ENCODE data around the gene CUL1. TPM values are rescaled to one million over a fixed set of nuclear protein-coding genes. Genes with fewer than 3 reads are reported as not detected.

CUL1 gene
- total and polyA plus RNA-seq, 4 experiments from 2014 or later: 45.3 to 66.8 (median 65.7) TPM

DNA sequence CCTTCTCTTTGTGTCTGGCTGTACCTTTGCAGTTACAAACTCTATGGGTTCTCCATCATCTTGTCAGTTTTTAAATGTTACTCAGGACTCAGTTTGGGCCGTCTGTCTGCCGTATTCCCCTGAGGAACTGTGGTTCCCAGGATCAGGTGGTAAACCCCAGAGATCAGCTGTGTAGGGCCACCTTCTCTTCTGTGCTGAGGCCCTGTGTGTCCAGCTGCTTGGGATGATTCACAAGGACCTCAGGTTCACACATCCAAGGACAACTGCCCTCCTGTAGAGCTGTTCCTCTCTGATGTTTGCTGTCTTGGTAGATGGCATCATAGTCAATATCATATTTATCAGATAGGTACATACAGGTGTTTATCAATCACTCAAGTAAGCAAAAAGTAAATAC lies 24.5 kb downstream of the CUL1 start:
- no peaks in the 10 kb centered on the region for H3K9me3 Mint-ChIP-seq
- no peaks in the 10 kb centered on the region for H3K27me3 Mint-ChIP-seq
- no peaks in the 10 kb centered on the region for H3K9me3 ChIP-seq (ENCODE audit: control insufficient read depth in 1 of 2, low read length in 2 of 2)
- peak overlapping the region in 6 of 8 donors; percentile 7 to 73 (median 37) for H3K4me3 Mint-ChIP-seq
- ChIA-PET CTCF (ENCODE audit: partially characterized antibody) (interaction anchor here (0.5 to 1.1 kb wide), 2 partner anchors 20 to 218 kb away, joined by 3 read pairs; no protein-coding TSS in a partner anchor), POLR2A (ENCODE audit: partially characterized antibody) (interaction anchor here (1.6 kb wide), 1 partner anchor 25 kb away, joined by 8 read pairs; the partner anchor contains the start of gene CUL1)
- no peak overlapping the region for H3K27ac ChIP-seq (ENCODE audit: low read depth, low read length)
- peak overlapping the region in 2 of 7 donors; percentile 25 to 76 for H3K27ac Mint-ChIP-seq
- H3K4me3 ChIP-seq (ENCODE audit: low read length in 2 of 2): no peak overlapping the region
- H3K36me3 ChIP-seq (ENCODE audit: insufficient read depth, low read length): no peaks in the 10 kb centered on the region
- peaks cover 1 to 6% of the 10 kb centered on the region in 2 donors for H3K36me3 Mint-ChIP-seq
- no peak for DNase-seq
- peaks cover 90% of the 10 kb centered on the region for H3K4me1 ChIP-seq (ENCODE audit: insufficient read depth, low read length)
- no peaks in the 10 kb centered on the region for H3K27me3 ChIP-seq (ENCODE audit: insufficient read depth, low read length)
- peaks cover 69 to 95% (median 83%) of the 10 kb centered on the region in 4 donors for H3K4me1 Mint-ChIP-seq
- intact Hi-C loops (cut with micrococcal nuclease): no loop called here

- Mint-ChIP-seq H3K36me3 (peaks cover 1 to 6% of the 10 kb centered on the region in 2 donors), H3K27ac (no peak overlapping the region), H3K9me3 (no peaks in the 10 kb centered on the region), H3K4me1 (peaks cover 66 to 92% (median 80%) of the 10 kb centered on the region in 4 donors), H3K27me3 (no peaks in the 10 kb centered on the region), H3K4me3 (no peak overlapping the region)
- peaks cover 90% of the 10 kb centered on the region for H3K4me1 ChIP-seq (ENCODE audit: insufficient read depth, low read length)
- ChIA-PET POLR2A (ENCODE audit: partially characterized antibody) (interaction anchor here (1.1 to 1.6 kb wide), 2 partner anchors 25 to 50 kb away, joined by 4 to 8 read pairs; partner anchors contain the start of gene CUL1), CTCF (ENCODE audit: partially characterized antibody) (interaction anchor here (0.7 to 1.2 kb wide), 2 partner anchors 43 to 239 kb away, joined by 3 read pairs; no protein-coding TSS in a partner anchor)
- H3K27ac ChIP-seq (ENCODE audit: low read depth, low read length): no peak overlapping the region
- H3K4me3 ChIP-seq (ENCODE audit: low read length in 2 of 2): no peak overlapping the region
- DNase-seq: no peak
- no peaks in the 10 kb centered on the region for H3K27me3 ChIP-seq (ENCODE audit: insufficient read depth, low read length)
- H3K36me3 ChIP-seq (ENCODE audit: insufficient read depth, low read length): no peaks in the 10 kb centered on the region
- no peaks in the 10 kb centered on the region for H3K9me3 ChIP-seq (ENCODE audit: control insufficient read depth in 1 of 2, low read length in 2 of 2)
- intact Hi-C loops (cut with micrococcal nuclease): no loop called here
These were observed 25.1 kb downstream of the CUL1 start for GRCh38 chr7:148723846-148724245.

DNA sequence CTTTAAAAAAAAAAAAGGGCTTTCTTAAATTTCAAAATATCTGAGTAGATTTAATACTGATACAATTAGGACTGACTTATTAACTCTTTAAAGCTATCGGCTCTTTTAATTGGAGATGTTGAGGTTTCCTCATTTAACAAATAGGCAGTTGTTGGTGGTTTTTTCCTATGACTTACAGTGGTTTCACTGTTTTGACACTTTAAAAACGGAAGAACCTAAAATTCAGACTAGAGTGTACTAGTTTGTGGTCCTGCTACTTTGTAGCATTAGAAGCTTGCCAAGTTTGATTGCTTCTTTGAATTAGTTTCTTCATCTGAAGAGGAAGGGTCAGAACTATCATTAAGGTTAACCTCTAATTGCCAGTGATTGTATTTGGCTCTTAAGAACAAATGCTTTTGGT lies 27.7 kb downstream of the CUL1 start:
- H3K4me3 Mint-ChIP-seq: peak overlapping the region in 2 of 8 donors; percentile 35 to 54

DNA sequence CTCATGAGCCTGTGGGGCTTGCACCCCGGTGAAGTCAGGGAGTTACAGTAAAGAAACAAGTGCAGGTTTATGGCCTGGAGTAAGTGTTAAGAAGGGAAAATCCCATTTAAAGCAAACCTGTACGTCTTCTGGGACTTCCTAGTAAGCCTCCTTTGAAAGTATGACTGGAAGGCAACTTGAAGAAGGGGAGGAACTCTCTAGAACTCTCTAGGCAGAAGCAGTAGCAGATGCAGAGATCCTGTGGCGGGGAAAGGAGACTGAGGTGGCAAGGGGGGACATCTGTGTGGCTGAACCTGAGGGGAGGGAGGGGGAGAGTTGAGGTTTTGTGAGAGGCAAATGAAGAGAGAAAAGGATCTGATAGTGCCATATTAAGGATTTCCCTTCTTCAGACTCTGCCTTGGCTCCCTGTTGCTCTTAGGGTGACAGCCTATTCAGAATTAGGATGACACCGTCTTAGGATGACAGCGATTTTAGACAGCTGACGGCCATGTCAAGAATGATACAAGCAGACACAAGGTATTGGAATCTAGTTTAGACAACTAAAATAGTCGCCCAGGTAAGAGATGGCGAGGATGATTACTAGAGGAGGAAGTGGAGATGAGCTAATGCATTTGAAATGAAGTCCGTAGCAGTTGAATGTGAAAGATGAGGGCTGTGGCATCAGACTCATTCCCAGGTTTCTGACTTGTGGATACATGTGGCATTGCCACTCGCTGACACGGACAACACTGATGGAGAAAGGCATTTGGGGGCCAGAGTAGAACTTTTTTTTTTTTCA lies 29.0 kb downstream of the CUL1 start:
- Mint-ChIP-seq H3K27ac (peak overlapping the region; percentile 24 to 90 (median 35)), H3K4me3 (peak overlapping the region in 5 of 8 donors; percentile 0 to 59 (median 11)), H3K9me3 (no peaks in the 10 kb centered on the region), H3K4me1 (peaks cover 52 to 78% (median 62%) of the 10 kb centered on the region in 4 donors), H3K27me3 (no peaks in the 10 kb centered on the region), H3K36me3 (peaks cover 14 to 23% of the 10 kb centered on the region in 2 donors)
- Histone ChIP-seq H3K36me3 (ENCODE audit: insufficient read depth, low read length) (peaks cover 7% of the 10 kb centered on the region), H3K9me3 (ENCODE audit: control insufficient read depth in 1 of 2, low read length in 2 of 2) (no peaks in the 10 kb centered on the region), H3K4me1 (ENCODE audit: insufficient read depth, low read length) (peaks cover 54% of the 10 kb centered on the region), H3K27ac (ENCODE audit: low read depth, low read length) (no peak overlapping the region), H3K4me3 (ENCODE audit: low read length in 2 of 2) (no peak overlapping the region), H3K27me3 (ENCODE audit: insufficient read depth, low read length) (no peaks in the 10 kb centered on the region)
- intact Hi-C loops (cut with micrococcal nuclease): no loop called here
- POLR2A ChIA-PET (ENCODE audit: partially characterized antibody): no interaction called here
- CTCF ChIA-PET (ENCODE audit: partially characterized antibody): no interaction called here
- DNase-seq: no peak

More for the DNA sequence above, 27.7 kb downstream of the CUL1 start:
- H3K4me1 Mint-ChIP-seq: peaks cover 56 to 80% (median 68%) of the 10 kb centered on the region in 4 donors
- peaks cover 67% of the 10 kb centered on the region for H3K4me1 ChIP-seq (ENCODE audit: insufficient read depth, low read length)
- peaks cover under 1% of the 10 kb centered on the region for H3K36me3 ChIP-seq (ENCODE audit: insufficient read depth, low read length)
- H3K9me3 Mint-ChIP-seq: no peaks in the 10 kb centered on the region
- no peak overlapping the region for H3K27ac Mint-ChIP-seq
- POLR2A ChIA-PET (ENCODE audit: partially characterized antibody): interaction anchor here (0.7 to 1.2 kb wide), 2 partner anchors 28 to 89 kb away, joined by 4 to 6 read pairs; partner anchors contain the start of gene CUL1
- H3K36me3 Mint-ChIP-seq: peaks cover 9 to 12% of the 10 kb centered on the region in 2 donors
- no peaks in the 10 kb centered on the region for H3K9me3 ChIP-seq (ENCODE audit: control insufficient read depth in 1 of 2, low read length in 2 of 2)
- H3K4me3 ChIP-seq (ENCODE audit: low read length in 2 of 2): no peak overlapping the region
- H3K27ac ChIP-seq (ENCODE audit: low read depth, low read length): no peak overlapping the region
- no peaks in the 10 kb centered on the region for H3K27me3 Mint-ChIP-seq
- intact Hi-C loops (cut with micrococcal nuclease): no loop called here
- DNase-seq: no peak
- no peaks in the 10 kb centered on the region for H3K27me3 ChIP-seq (ENCODE audit: insufficient read depth, low read length)
- CTCF ChIA-PET (ENCODE audit: partially characterized antibody): interaction anchor here (0.7 kb wide), 1 partner anchor 152 kb away, joined by 3 read pairs; no protein-coding TSS in a partner anchor

DNA sequence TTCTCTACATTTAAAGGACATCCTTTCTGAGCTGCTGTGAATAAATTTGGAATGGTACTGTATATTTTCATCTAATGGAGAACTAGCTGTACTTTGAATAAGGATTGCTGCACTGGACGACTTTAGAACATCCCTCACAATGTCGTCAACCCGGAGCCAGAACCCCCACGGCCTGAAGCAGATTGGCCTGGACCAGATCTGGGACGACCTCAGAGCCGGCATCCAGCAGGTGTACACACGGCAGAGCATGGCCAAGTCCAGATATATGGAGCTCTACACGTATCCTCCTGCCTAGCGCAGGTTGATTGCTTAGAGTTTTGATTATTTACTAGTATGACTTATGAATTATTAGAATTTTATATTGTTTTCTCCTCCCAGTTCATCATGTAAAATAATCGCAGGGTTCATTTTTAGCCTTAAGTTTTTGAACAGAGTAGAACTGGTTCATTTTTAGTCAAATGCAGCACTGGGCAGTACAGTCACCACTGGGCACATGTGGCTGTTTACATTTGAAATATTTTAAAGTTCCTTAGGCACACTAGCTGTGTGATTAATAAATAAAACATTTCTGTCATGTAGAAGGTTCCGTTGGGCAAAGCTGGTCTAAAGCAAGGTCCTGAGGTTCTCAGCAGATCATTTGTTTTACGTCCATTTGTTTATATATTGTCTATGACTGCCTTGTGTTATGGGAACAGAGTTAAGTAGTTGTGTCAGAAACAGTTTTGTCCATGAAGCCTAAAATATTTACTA lies 31.5 kb downstream of the CUL1 start:
- Histone ChIP-seq H3K27ac (ENCODE audit: low read depth, low read length) (no peak overlapping the region), H3K36me3 (ENCODE audit: insufficient read depth, low read length) (peaks cover 7% of the 10 kb centered on the region), H3K4me1 (ENCODE audit: insufficient read depth, low read length) (peaks cover 30% of the 10 kb centered on the region), H3K27me3 (ENCODE audit: insufficient read depth, low read length) (no peaks in the 10 kb centered on the region), H3K4me3 (ENCODE audit: low read length in 2 of 2) (no peak overlapping the region), H3K9me3 (ENCODE audit: control insufficient read depth in 1 of 2, low read length in 2 of 2) (no peaks in the 10 kb centered on the region)
- Mint-ChIP-seq H3K4me1 (peaks cover 38 to 66% (median 53%) of the 10 kb centered on the region in 4 donors), H3K36me3 (peaks cover 27 to 41% of the 10 kb centered on the region in 2 donors), H3K4me3 (peak overlapping the region in 1 of 8 donors; percentile 48), H3K9me3 (no peaks in the 10 kb centered on the region), H3K27ac (peak overlapping the region in 1 of 7 donors; percentile 22), H3K27me3 (no peaks in the 10 kb centered on the region)
- DNase-seq: no peak
- intact Hi-C loops (cut with micrococcal nuclease): no loop called here
- ChIA-PET CTCF (ENCODE audit: partially characterized antibody) (interaction anchor here (2.1 kb wide), 1 partner anchor 19 kb away, joined by 6 read pairs; no protein-coding TSS in a partner anchor), POLR2A (ENCODE audit: partially characterized antibody) (no interaction called here)

- Histone ChIP-seq H3K27me3 (ENCODE audit: insufficient read depth, low read length) (no peaks in the 10 kb centered on the region), H3K36me3 (ENCODE audit: insufficient read depth, low read length) (peaks cover 7% of the 10 kb centered on the region), H3K4me3 (ENCODE audit: low read length in 2 of 2) (no peak overlapping the region), H3K27ac (ENCODE audit: low read depth, low read length) (no peak overlapping the region), H3K9me3 (ENCODE audit: control insufficient read depth in 1 of 2, low read length in 2 of 2) (no peaks in the 10 kb centered on the region), H3K4me1 (ENCODE audit: insufficient read depth, low read length) (peaks cover 3% of the 10 kb centered on the region)
- Mint-ChIP-seq H3K4me3 (no peak overlapping the region), H3K9me3 (no peaks in the 10 kb centered on the region), H3K36me3 (peaks cover 39 to 61% of the 10 kb centered on the region in 2 donors), H3K27me3 (no peaks in the 10 kb centered on the region), H3K4me1 (peaks cover 22 to 42% (median 37%) of the 10 kb centered on the region in 4 donors), H3K27ac (no peak overlapping the region)
- ChIA-PET POLR2A (ENCODE audit: partially characterized antibody) (interaction anchor here (1.1 kb wide), 1 partner anchor 34 kb away, joined by 3 read pairs; the partner anchor contains the start of gene CUL1), CTCF (ENCODE audit: partially characterized antibody) (interaction anchor here (0.6 kb wide), 1 partner anchor 185 kb away, joined by 3 read pairs; no protein-coding TSS in a partner anchor)
- DNase-seq: no peak
- intact Hi-C loops (cut with micrococcal nuclease): no loop called here
These were observed 34.2 kb downstream of the CUL1 start for GRCh38 chr7:148732862-148733261.

All from CD4-positive, alpha-beta memory T cell (primary cell).